NOMO-1 treated with dmso at 0.1 percent for 144 hours (cell line): ENCODE data around the gene ABHD14A.

ENCODE experiments used
- DNase-seq: peaks from one replicate; lab custom pipeline; 2025; ENCODE audit not compliant: unreplicated experiment; lab: John Stamatoyannopoulos, UW

Gene ABHD14A

DNA sequence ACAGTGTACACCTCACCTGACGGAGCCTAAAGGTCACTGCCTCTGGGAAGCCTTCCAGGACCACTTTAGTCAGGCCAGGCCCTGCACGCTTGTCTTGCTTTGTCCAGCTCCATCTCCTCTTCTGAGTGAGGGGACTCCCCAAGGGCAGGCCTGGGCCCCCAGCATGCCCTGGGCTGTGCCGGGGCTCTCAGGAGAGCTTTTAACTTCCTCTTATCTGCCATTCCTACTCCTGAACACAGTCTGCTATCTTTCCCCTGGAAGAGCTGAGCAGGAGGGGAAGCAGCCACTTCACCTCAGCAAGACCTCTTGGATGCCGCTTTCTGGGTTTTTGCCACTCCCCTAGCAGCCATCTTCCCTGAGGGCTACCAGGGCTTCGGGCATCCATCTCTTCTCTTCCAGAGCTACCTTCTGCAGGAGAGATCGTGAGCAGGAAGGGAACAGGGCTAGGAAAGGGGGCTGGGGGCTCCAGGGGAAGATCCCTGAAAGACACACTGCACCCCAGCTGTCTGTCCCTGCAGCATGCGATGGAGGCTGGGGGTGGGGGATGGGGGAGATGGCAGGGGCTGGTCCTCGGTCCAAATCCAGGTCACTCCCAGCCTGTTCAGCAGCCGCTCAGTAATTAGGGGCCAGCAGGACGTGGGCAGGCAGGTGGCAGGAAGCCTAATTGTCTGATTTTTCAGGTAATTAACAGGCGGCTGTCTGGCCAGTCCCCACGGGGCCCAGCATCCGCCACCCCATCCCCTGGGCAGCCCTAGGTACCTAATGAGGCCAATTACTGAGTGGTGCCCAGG lies 40.8 kb downstream of the ABHD14A start:
- DNase-seq, result no peak

DNA sequence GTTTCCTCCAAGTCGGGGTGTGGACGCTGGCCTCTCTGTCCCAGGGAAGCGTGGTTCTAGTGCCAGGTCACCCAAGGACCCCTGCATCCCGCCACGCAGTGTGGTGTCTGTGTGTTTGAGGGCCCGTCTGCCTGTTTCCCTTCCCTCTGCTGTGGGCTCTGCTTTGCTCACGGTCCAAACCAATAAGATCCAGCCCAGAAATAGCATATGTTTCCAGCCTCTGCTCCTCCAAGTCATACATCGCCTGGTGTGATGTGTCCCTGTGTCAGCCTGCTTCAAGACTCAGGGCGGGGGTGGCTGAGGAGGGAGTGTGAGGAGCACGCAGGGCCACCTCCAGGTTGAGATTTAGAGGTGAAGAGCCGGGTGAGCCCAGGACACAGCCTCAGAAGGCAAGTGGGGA lies 42.7 kb downstream of the ABHD14A start:
- DNase-seq, result no peak

DNA sequence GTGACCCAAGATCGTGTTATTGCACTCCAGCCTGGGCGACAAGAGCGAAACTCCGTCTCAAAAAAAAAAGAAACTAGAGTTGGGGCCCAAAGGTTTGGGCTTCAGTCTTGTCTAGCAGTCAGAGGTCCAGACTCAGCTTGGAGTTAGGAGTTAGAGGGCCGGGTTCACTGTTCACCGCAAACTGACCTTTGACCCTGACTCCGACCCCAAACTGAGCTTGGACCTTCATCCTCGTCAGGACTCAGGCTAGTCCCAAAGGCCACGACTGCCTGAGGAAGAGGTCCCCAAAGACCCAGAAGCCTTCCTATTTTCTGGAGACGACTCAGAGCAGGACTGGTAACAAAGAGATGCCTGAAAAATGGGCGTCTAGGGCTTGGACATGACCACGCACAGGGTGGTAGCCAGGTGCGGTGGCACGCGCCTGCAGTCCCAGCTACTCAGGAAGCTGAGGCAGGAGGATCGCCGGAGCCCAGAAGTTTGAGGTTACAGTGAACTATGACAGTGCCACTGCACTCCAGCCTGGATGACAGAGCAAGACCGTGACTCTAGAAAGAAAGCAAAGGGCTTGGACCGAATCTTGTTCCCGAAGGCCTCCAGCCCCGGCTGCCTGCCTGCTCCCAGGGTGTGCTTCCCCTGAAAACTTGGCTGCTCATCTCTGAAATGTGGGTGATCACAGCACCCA lies 43.6 kb downstream of the ABHD14A start:
- DNase-seq, result no peak

DNA sequence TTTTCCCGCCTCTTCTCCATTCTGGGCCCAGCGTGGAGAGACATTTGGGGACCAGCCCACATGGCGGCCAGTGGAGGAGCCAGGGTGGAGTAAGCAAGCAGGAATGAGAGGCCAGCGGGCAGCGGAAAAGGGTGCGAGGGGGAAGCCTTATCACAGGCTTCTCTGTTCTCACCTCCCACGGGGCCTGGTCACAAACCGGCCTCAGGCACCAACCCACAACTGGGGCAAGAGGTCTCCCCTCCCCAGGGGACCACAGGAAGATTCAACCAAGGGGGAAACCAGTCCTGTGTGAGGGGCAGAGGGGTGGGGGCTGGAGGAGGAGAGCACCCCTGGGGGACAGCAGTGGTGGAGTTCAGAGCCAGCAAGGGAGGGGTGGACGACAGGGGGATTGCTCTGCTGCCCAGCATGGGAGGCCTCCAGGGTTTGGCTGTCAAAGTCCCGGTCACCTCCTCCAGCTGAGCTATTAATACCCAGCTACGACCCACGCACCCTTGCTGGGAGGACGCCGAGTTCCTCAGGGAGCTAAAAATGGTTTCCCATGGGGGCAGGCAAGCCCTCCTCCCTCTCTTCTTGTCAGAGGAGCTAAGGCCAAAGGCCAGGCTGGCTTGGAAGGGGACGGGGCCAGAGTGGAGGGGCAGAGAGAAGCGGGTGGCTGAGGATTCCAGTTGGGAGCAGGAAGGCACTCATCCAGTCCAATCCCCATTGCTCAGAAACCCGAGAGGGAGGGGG lies 44.7 kb downstream of the ABHD14A start:
- DNase-seq, result no peak

DNA sequence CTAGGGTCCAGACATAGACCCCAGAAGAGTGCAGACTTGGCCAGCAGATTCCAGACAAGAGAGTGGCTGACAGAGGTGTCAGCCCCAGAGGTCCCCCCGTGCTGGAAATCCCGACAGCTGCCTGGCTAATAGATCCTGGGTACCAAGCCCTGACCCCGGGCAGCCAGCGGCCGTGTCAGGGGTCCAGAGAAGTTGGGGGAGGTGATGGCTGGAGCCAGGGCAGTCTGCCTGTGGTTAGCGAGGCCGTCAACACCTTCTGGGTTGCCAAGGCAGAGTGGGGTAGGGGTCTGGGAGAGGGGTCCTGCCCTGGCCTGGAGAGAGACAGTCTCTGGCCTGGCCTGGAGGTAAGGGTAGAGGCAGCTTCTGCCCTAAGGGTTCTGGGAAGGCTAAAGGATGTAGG lies 45.9 kb downstream of the ABHD14A start:
- no peak for DNase-seq

GRCh38 chr3:52021489-52022268 lies 46.8 kb downstream of the ABHD14A start:
- DNase-seq, result no peak

- DNase-seq, result no peak
Observed at GRCh38 chr3:52022323-52023100, 47.6 kb downstream of the ABHD14A start.

- no peak for DNase-seq
Observed at GRCh38 chr3:52023101-52023770, 48.4 kb downstream of the ABHD14A start.

DNA sequence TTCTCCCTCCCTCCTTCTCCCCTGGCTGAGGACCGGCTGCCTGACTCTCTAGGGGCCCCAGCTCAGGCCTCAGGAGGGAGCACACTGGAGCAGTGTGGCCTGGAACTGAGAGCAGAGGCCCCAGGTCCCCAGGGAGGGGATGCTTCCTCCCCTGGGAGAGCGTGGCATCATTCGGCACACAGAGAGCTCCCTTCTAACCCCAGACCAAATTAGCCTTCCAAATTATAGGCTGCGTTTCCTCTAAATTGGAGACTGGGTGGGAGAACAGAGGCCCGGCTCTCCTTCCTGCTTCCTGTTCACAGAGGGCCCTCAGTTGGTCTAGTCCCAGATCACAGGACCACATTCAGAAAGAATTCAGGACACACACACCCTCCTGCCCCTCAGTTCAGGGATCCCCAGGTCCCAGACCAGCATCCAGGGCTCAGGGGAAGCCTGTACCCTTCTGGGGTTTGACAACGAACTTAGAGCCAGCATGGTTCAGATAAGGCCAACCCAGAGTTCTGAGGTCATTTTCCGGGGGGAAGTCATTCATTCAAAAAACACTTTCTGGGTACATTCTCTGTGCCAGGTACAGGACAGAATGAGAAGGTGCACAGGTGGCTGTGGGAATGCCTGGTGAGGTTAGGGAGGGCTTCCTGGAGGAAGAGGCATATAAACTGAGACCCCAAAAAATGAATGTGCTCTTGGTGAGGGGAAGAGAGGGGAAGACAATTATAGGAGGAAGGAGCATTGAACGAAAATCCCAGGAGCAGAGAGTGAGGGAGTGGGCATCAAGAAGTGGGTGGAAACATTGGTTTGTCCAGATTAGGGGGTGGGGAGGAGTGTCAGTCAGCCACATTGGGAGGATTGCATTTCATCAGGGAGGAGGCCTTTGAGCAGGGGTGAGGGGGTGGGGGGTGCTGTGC lies 49.2 kb downstream of the ABHD14A start:
- no peak for DNase-seq

- no peak for DNase-seq
Observed at GRCh38 chr3:52024765-52025452, 50.0 kb downstream of the ABHD14A start.

DNA sequence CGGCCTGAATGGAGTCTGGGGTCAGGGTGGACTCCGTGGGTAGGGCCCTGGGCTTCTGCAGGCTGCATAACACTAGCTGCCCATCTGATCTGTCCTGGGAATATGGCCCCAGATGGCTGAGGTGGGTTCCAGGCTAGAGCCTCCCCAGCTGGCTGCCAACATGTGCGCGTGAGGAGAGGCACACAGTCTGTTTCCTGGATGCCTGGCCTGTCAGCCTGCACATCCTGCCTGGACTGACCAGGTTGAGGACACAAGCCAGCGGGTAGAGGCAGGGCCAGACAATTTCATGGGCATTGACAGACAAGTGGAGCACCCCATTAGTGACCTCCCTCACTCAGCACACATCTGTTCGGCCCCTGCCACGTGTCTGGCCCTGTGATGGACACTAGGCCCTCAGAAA lies 50.6 kb downstream of the ABHD14A start:
- no peak for DNase-seq

DNA sequence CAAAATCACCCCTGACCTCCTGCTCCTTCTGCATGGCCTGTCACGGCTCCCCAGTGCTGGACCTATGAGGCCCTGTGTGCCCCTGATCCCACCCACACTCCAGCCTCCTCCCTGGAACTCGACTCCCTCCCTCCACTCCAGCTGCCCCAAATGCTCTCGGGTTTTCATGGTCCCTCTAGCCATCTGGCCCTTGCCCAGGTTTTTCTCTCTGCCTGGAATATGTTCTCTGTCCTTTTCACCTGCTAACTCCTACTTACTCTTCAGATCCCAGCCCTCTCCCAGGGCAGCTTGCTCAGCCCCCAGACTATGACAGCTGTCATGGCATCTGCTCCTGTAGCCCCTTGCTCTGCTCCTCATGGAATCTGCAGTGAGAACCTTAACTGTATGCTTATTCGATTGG lies 51.2 kb downstream of the ABHD14A start:
- no peak for DNase-seq

GRCh38 chr3:52028572-52028971 lies 53.7 kb downstream of the ABHD14A start:
- DNase-seq, result no peak

- no peak for DNase-seq
Observed at GRCh38 chr3:52029053-52029452, 54.2 kb downstream of the ABHD14A start.

DNA sequence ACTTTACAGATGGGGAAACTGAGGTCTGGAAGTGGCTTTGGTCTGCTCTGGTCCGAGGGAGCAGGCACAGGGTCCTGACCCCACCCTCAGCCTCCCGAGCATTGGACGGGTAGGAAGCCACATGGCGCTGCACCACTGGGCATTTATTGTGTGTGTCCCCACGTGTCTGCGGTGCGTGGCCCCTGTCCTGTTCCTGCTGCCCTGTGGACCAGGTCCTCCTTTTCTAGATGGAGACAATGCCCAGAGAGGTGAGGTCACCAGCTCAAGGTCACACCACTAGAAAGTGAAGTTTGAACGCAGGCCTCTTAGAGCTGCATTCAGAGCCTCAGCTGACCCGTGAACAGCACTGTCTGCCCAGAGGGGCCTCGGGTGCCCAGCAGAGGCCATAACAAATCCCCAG lies 54.7 kb downstream of the ABHD14A start:
- DNase-seq, result no peak
